Transverse colon (tissue), 4 donors: ENCODE data around the gene OR52E2. TPM values are rescaled to one million over a fixed set of nuclear protein-coding genes. Genes with fewer than 3 reads are reported as not detected.

Experiments
- DNase-seq: peaks from one replicate; pipeline ENCODE4 v3.0.0-alpha.2; 2019
- H3K27ac ChIP-seq, 4 donors: fragments of 200-600 bp; sonication (generic); 2 replicates each; pipeline ENCODE4 v1.5.1; 2016 to 2018; ENCODE audit warnings: inconsistent platforms in 4 of 4
- H3K27me3 ChIP-seq: fragments of 200-600 bp; sonication (generic); 2 replicates; pipeline ENCODE4 v1.5.1; 2017; ENCODE audit warnings: inconsistent platforms
- H3K36me3 ChIP-seq, 4 donors: fragments of 200-600 bp; sonication (generic); 2 replicates each; pipeline ENCODE4 v1.5.1; 2017 to 2019; ENCODE audit warnings: inconsistent platforms in 4 of 4
- H3K4me1 ChIP-seq, 4 donors: fragments of 200-600 bp; sonication (generic); 2 replicates each; pipeline ENCODE4 v1.5.1; 2017 to 2020; ENCODE audit warnings: inconsistent platforms in 4 of 4
- H3K4me3 ChIP-seq, 4 donors: fragments of 200-600 bp; sonication (generic); 1 replicate in 1 of 4; 2 replicates in 3 of 4; pipeline versions ENCODE4 v1.5.1 to v1.6.1; 2017 to 2019; ENCODE audit warnings: inconsistent platforms in 4 of 4
- H3K9me3 ChIP-seq, 2 donors: fragments of 200-600 bp; sonication (generic); 2 replicates each; pipeline ENCODE4 v1.5.1; 2017 to 2019; ENCODE audit warnings: inconsistent platforms in 2 of 2
- EP300 ChIP-seq: sonication (generic); formaldehyde crosslinking; IDR thresholded peaks from one replicate; pipeline ENCODE4 v1.6.1; 2017; ENCODE audit warnings: antibody characterized with exemption, low read depth
- POLR2A ChIP-seq: fragments of 450-650 bp; IDR thresholded peaks from one replicate; pipeline ENCODE4 v1.6.1; 2016; ENCODE audit warnings: antibody characterized with exemption, mild to moderate bottlenecking, moderate library complexity
- POLR2AphosphoS5 ChIP-seq, 3 donors: sonication (generic); formaldehyde crosslinking; IDR thresholded peaks; one replicate each; pipeline ENCODE4 v1.6.1; 2016; ENCODE audit warnings: antibody characterized with exemption in 3 of 3
- WGBS, 2 donors: methylation state at CpG; one replicate each; pipeline ENCODE4 v1.1.5; 2018; ENCODE audit warnings: low coverage in 1 of 2; 5-methylcytosine and 5-hydroxymethylcytosine counted together
- in situ Hi-C, 4 donors: fragments of 200-750 bp; cut with MboI; loops; one replicate each; pipeline versions ENCODE4 v1.15.0 to v1.15.1; 2017; ENCODE audit warnings: low sequenced_read_pairs in 3 of 4, low pct_ligation_motif_present in 1 of 4, low pct_unique_long_range_greater_than_20kb in 1 of 4
- intact Hi-C: fragments of 100-400 bp; cut with DNase I; formaldehyde crosslinking; loops from one replicate; pipeline ENCODE4 v1.15.1; 2023; ENCODE audit warnings: low total_unique reads
- total RNA-seq, 4 donors: library from RNA; depleted of rRNA; stranded (reverse); fragments of >200 nt; gene quantifications; one replicate each; pipeline ENCODE4 v1.1.0, GENCODE V29; 2016
- TF ChIP-seq, protein P1 (sequence below), 5 experiments: fragments of 200-600 bp in 3 of 5; fragments of 450-650 bp in 2 of 5; sonication (generic) in 3 of 5; IDR thresholded peaks; 1 replicate in 2 of 5; 2 replicates in 3 of 5; pipeline ENCODE4 v1.5.1; 2016 to 2017; ENCODE audit warnings: antibody characterized with exemption in 5 of 5, inconsistent platforms in 3 of 5, mild to moderate bottlenecking in 2 of 5, moderate library complexity in 1 of 5

Gene OR52E2
- total RNA-seq, 4 donors from 2014 or later = not detected

DNA sequence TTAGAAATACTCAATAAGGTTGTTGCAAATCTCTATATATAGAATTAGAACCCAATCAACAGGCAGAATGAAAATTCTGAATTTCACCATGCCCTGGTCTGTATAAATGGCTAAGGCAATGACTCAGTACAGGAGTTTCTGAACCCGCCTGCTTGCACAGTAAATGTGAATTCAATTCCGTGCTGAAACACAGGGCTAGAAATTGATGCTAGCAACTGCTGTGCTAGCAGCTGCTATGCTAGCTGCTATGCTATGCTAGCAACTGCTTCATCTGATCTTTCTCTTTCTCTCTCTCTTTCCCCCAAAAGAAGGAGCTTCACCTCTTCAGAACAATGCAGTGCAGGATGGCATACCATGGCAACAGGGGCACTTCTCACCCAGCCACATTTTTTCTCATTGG, 22.8 kb downstream of the OR52E2 start:
- WGBS, 2 donors = 69 to 70% methylated on average over 2 of the region's 2 CpGs

DNA sequence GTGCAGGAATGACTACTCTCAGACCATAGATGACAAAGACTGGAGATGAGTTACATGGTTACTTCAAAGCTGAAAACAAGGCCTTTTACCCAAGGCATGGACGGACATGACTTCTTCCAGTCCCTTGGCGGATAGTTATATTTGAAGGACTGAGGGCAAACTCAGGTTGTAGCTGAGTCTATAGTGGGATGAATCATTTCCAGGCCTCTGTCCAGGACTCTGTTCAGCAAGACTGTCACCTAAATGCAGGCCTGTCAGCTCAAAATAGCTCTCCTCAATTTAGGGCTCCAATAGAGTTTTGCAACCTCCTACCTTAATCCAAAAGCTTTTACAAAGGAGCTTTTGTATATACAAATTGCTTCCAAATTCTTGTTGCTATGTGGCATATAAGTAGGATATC, 37.4 kb downstream of the OR52E2 start:
- Histone ChIP-seq H3K27ac (no peak overlapping the region), H3K36me3 (no peaks in the 10 kb centered on the region), H3K9me3 (peaks cover 0 to 2% of the 10 kb centered on the region in 2 donors), H3K27me3 (no peaks in the 10 kb centered on the region), H3K4me3 (no peak overlapping the region), H3K4me1 (no peaks in the 10 kb centered on the region)
- TF ChIP-seq, protein P1, sequence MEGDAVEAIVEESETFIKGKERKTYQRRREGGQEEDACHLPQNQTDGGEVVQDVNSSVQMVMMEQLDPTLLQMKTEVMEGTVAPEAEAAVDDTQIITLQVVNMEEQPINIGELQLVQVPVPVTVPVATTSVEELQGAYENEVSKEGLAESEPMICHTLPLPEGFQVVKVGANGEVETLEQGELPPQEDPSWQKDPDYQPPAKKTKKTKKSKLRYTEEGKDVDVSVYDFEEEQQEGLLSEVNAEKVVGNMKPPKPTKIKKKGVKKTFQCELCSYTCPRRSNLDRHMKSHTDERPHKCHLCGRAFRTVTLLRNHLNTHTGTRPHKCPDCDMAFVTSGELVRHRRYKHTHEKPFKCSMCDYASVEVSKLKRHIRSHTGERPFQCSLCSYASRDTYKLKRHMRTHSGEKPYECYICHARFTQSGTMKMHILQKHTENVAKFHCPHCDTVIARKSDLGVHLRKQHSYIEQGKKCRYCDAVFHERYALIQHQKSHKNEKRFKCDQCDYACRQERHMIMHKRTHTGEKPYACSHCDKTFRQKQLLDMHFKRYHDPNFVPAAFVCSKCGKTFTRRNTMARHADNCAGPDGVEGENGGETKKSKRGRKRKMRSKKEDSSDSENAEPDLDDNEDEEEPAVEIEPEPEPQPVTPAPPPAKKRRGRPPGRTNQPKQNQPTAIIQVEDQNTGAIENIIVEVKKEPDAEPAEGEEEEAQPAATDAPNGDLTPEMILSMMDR (IDR thresholded peaks at IDR 0.05) = no peak
- TF ChIP-seq EP300 (no peak), POLR2A (no peak), POLR2AphosphoS5 (IDR thresholded peaks at IDR 0.05) (no peak)
- in situ Hi-C loops = loop anchor here in 3 of 4 donors (25.0 kb wide), 3 partner anchors 110 to 835 kb away; partner anchors contain the start of genes OR51D1 (in 3 of the 3), OR51E1 (in 3 of the 3), OR51A7 (in 1 of the 3) and OR51G1 (in 1 of the 3)
- intact Hi-C loops = no loop called here
- no peak for DNase-seq
- 91 to 100% methylated on average over 1 to 2 of the region's 2 CpGs for WGBS, 2 donors

More for the DNA sequence above, 22.8 kb downstream of the OR52E2 start:
- no peaks in the 10 kb centered on the region for H3K9me3 ChIP-seq
- no peak overlapping the region for H3K27ac ChIP-seq
- H3K4me1 ChIP-seq = no peaks in the 10 kb centered on the region
- no peaks in the 10 kb centered on the region for H3K36me3 ChIP-seq
- H3K4me3 ChIP-seq = no peak overlapping the region
- H3K27me3 ChIP-seq = no peaks in the 10 kb centered on the region
- intact Hi-C loops = no loop called here
- TF ChIP-seq POLR2A = no peak
- in situ Hi-C loops = no loop called here
- DNase-seq = no peak

DNA sequence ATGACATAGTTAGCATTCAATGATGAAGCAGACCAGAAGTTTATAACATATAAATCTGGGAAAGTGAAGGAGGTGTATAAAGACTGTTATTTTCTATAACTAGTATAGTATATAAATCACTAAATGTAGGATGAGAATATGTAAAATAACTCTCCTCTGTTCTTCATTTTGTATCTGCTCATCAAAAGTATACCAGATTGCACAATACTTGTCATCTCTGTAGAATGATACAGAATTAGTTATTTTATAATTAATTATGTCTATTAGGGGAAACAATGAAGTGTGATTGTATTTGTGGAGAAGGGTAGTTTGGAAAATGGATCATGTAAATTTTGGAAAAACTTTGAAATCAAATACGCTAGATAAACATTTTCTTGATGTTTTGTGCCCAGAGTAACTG, 46.4 kb downstream of the OR52E2 start:
- TF ChIP-seq EP300 (no peak), POLR2A (no peak), POLR2AphosphoS5 (IDR thresholded peaks at IDR 0.05) (no peak)
- TF ChIP-seq, protein P1 (IDR thresholded peaks at IDR 0.05) = no peak
- no peaks in the 10 kb centered on the region for H3K4me1 ChIP-seq
- H3K9me3 ChIP-seq = no peaks in the 10 kb centered on the region
- 77 to 83% methylated on average over 1 of the region's 1 CpG for WGBS, 2 donors
- no peaks in the 10 kb centered on the region for H3K27me3 ChIP-seq
- H3K27ac ChIP-seq = no peak overlapping the region
- in situ Hi-C loops (loop anchor here in 3 of 4 donors (25.0 kb wide), 3 partner anchors 101 to 826 kb away; partner anchors contain the start of genes OR51D1 (in 3 of the 3), OR51E1 (in 3 of the 3), OR51A7 (in 1 of the 3) and OR51G1 (in 1 of the 3)), intact Hi-C loops (no loop called here)
- DNase-seq = no peak
- H3K4me3 ChIP-seq = no peak overlapping the region
- no peaks in the 10 kb centered on the region for H3K36me3 ChIP-seq

DNA sequence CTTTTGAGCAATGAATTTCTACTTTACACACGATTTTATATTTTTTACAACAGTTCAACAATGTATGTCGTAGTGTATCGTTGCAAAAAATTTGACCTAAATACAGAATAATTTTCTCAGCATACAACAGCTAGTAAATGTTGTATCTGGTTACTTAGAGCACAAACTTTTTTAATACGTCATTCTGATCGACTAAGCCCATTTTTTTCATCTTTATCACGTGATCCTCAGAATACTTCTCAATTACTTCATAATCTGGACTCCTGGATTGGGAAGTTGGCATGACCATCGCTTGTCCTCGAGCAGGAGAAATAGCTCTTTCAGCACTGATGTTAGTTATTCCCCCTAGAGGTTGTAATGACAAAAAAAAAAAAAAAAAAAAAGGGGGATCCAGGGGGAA, 48.2 kb downstream of the OR52E2 start:
- in situ Hi-C loops = loop anchor here in 3 of 4 donors (25.0 kb wide), 3 partner anchors 99 to 824 kb away; partner anchors contain the start of genes OR51D1 (in 3 of the 3), OR51E1 (in 3 of the 3), OR51A7 (in 1 of the 3) and OR51G1 (in 1 of the 3)
- WGBS, 2 donors = 72 to 73% methylated on average over 8 of the region's 8 CpGs
- no peak for TF ChIP-seq POLR2AphosphoS5 (IDR thresholded peaks at IDR 0.05)
- TF ChIP-seq EP300 = no peak
- TF ChIP-seq, protein P1 (IDR thresholded peaks at IDR 0.05) = no peak
- no peak for TF ChIP-seq POLR2A
- no peaks in the 10 kb centered on the region for H3K36me3 ChIP-seq
- H3K27me3 ChIP-seq = no peaks in the 10 kb centered on the region
- H3K27ac ChIP-seq = no peak overlapping the region
- DNase-seq = no peak
- intact Hi-C loops = no loop called here
- H3K9me3 ChIP-seq = no peaks in the 10 kb centered on the region
- H3K4me3 ChIP-seq = no peak overlapping the region
- no peaks in the 10 kb centered on the region for H3K4me1 ChIP-seq

Other genes with a start within 250 kb of the OR52E2 start
- not detected for gene OR51F2, start 238.3 kb downstream of the OR52E2 start, total RNA-seq
- not detected for gene OR51S1, start 210.4 kb downstream of the OR52E2 start, total RNA-seq
- not detected for gene OR51T1, start 177.7 kb downstream of the OR52E2 start, total RNA-seq
- not detected for gene OR51A7, start 155.8 kb downstream of the OR52E2 start, total RNA-seq
- not detected for gene OR51G2, start 140.3 kb downstream of the OR52E2 start, total RNA-seq
- gene OR51G1, start 135.3 kb downstream of the OR52E2 start, total RNA-seq = not detected
- gene OR51A4, start 112.0 kb downstream of the OR52E2 start, total RNA-seq = not detected
- not detected for gene OR51A2, start 103.9 kb downstream of the OR52E2 start, total RNA-seq
- gene OR51L1, start 64.8 kb downstream of the OR52E2 start, total RNA-seq = not detected
- not detected for gene OR52J3, start 13.1 kb downstream of the OR52E2 start, total RNA-seq
- gene OR52E1, start 9.9 kb upstream of the OR52E2 start, total RNA-seq = not detected
- gene OR52A5, start 78.7 kb upstream of the OR52E2 start, total RNA-seq = not detected
- gene OR52A1, start 95.1 kb upstream of the OR52E2 start, total RNA-seq = not detected
- not detected for gene OR51V1, start 141.1 kb upstream of the OR52E2 start, total RNA-seq
- 1 to 10 TPM in 2 of 4 donors, not detected in 2; 1.1 to 2.0 TPM for gene HBB, start 167.4 kb upstream of the OR52E2 start, total RNA-seq
- gene HBD, start 174.9 kb upstream of the OR52E2 start, total RNA-seq = not detected
- gene HBG1, start 190.2 kb upstream of the OR52E2 start, total RNA-seq = not detected
- gene HBG2, start 195.2 kb upstream of the OR52E2 start, total RNA-seq = not detected
- not detected for gene HBE1, start 210.3 kb upstream of the OR52E2 start, total RNA-seq
- not detected for gene OR51B4, start 242.3 kb upstream of the OR52E2 start, total RNA-seq